Lower leg skin (tissue), 4 donors: ENCODE results near the gene PTGS1. TPM values are rescaled to one million over a fixed set of nuclear protein-coding genes. Genes with fewer than 3 reads are reported as not detected.

ENCODE experiments used
- DNase-seq, 2 donors: peaks; one replicate each; pipeline ENCODE4 v3.0.0-alpha.2; 2019; ENCODE audit warnings: low spot score in 2 of 2
- H3K4me3 ChIP-seq: fragments of 200-600 bp; sonication (generic); 2 replicates; pipeline ENCODE4 v1.5.1; 2017; ENCODE audit warnings: mild to moderate bottlenecking, low read depth; ENCODE audit not compliant: poor library complexity, severe bottlenecking
- POLR2A ChIP-seq, 2 donors: fragments of 450-650 bp; IDR thresholded peaks; one replicate each; pipeline ENCODE4 v1.6.1; 2016 to 2017; ENCODE audit warnings: antibody characterized with exemption in 2 of 2, mild to moderate bottlenecking in 1 of 2, moderate library complexity in 1 of 2
- WGBS, 2 donors: methylation state at CpG; one replicate each; pipeline ENCODE4 v1.1.5; 2018; 5-methylcytosine and 5-hydroxymethylcytosine counted together
- intact Hi-C: fragments of 100-400 bp; cut with DNase I; formaldehyde crosslinking; loops from one replicate; pipeline ENCODE4 v1.15.0; 2023; ENCODE audit warnings: low total_unique reads
- total RNA-seq, 4 donors: library from RNA; depleted of rRNA; stranded (reverse); fragments of >200 nt; gene quantifications; one replicate each; pipeline ENCODE4 v1.1.0, GENCODE V29; 2016
- TF ChIP-seq, protein P1 (sequence below), 3 donors: fragments of 450-650 bp; IDR thresholded peaks; one replicate each; pipeline ENCODE4 v1.5.1; 2016; ENCODE audit warnings: antibody characterized with exemption in 3 of 3, mild to moderate bottlenecking in 3 of 3, moderate library complexity in 2 of 3

The PTGS1 gene
- total RNA-seq, 4 donors from 2014 or later, result 62.9 to 110 (median 84.8) TPM

DNA sequence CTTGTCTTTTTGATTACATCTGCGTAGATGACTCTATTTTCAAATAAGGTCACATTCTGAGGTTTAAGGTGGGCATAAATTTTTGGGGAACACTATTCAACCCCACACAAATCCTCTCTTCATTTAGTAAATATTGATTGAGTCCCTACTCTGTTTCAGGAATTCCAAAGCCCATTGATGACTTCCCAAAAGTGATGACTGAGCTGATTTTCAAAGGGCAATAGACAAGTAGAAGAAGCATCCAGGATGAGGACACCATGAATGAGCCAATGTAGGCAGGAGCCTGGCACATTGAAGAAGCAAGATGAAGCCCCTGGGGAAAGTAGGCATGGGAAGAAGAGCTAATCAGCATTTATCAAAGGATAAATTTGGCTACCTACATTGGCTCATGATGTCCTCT is 71.7 kb downstream of the PTGS1 start:
- no peak for DNase-seq
- TF ChIP-seq POLR2A (IDR thresholded peaks at IDR 0.05), result no peak
- TF ChIP-seq, protein P1, sequence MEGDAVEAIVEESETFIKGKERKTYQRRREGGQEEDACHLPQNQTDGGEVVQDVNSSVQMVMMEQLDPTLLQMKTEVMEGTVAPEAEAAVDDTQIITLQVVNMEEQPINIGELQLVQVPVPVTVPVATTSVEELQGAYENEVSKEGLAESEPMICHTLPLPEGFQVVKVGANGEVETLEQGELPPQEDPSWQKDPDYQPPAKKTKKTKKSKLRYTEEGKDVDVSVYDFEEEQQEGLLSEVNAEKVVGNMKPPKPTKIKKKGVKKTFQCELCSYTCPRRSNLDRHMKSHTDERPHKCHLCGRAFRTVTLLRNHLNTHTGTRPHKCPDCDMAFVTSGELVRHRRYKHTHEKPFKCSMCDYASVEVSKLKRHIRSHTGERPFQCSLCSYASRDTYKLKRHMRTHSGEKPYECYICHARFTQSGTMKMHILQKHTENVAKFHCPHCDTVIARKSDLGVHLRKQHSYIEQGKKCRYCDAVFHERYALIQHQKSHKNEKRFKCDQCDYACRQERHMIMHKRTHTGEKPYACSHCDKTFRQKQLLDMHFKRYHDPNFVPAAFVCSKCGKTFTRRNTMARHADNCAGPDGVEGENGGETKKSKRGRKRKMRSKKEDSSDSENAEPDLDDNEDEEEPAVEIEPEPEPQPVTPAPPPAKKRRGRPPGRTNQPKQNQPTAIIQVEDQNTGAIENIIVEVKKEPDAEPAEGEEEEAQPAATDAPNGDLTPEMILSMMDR (IDR thresholded peaks at IDR 0.05), result no peak
- intact Hi-C loops, result loop anchor here (10.0 kb wide), 1 partner anchor 308 kb away; no protein-coding TSS in a partner anchor
- no peak overlapping the region for H3K4me3 ChIP-seq
- 90 to 93% methylated on average over 1 of the region's 1 CpG for WGBS, 2 donors

DNA sequence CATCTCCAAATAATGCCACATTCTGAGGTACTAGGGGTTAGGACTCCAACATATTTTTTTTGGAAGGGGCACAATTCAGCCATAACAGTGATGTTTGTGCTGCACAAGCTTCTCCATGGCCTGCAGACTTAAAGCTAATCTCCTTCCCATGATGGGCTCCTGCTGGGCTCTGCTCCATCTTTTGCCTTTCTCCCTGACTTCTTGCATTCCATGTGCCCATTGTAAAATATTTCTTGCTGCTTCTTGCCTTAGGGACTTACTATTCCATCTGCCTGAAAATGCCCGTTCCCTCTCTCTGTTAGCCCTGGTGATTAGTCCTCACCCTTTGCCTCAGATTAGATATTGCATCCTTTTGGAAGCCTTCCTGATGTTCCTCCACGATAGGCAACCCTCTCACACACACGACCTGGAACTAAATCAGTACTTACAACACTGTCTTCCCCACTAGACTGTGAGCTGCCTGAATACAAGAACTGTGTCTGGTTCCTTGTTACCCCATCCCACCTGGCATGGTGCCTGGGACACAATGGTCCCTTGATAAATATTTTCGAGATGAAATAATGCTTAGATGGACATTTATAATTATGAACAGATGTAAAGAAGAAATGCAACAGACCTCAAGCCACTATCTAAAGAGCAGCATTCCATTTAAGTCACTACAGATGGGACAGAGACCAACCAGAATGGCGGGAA is 73.4 kb downstream of the PTGS1 start:
- no peak for DNase-seq
- intact Hi-C loops, result loop anchor here (10.0 kb wide), 1 partner anchor 309 kb away; no protein-coding TSS in a partner anchor
- TF ChIP-seq POLR2A (IDR thresholded peaks at IDR 0.05), result no peak
- TF ChIP-seq, protein P1 (IDR thresholded peaks at IDR 0.05), result no peak
- H3K4me3 ChIP-seq, result no peak overlapping the region
- 49 to 63% methylated on average over 5 of the region's 5 CpGs for WGBS, 2 donors

Other genes with a start within 250 kb of the PTGS1 start
- 10 to 100 TPM; 17.2 to 33.8 (median 28.9) TPM for gene NDUFA8, start 211.2 kb upstream of the PTGS1 start, total RNA-seq
- not detected for gene MORN5, start 211.1 kb upstream of the PTGS1 start, total RNA-seq
- 1 to 10 TPM; 2.7 to 6.5 (median 4.4) TPM for gene LHX6, start 142.1 kb upstream of the PTGS1 start, total RNA-seq
- gene RBM18, start 106.2 kb upstream of the PTGS1 start, total RNA-seq, result 10 to 100 TPM; 10.3 to 11.8 (median 11.1) TPM
- gene MRRF, start 106.1 kb upstream of the PTGS1 start, total RNA-seq, result 10 to 100 TPM; 30.8 to 56.3 (median 39.9) TPM
- not detected for gene OR1J1, start 106.9 kb downstream of the PTGS1 start, total RNA-seq
- not detected for gene OR1J2, start 139.8 kb downstream of the PTGS1 start, total RNA-seq
- gene OR1J4, start 148.1 kb downstream of the PTGS1 start, total RNA-seq, result under 1 TPM in 1 of 4 donors, not detected in 3; 0.29 TPM
- gene OR1N1, start 156.3 kb downstream of the PTGS1 start, total RNA-seq, result not detected
- not detected for gene OR1N2, start 182.1 kb downstream of the PTGS1 start, total RNA-seq
- gene OR1L8, start 212.4 kb downstream of the PTGS1 start, total RNA-seq, result not detected
- gene OR1Q1, start 243.7 kb downstream of the PTGS1 start, total RNA-seq, result not detected